Amniotic stem cell (primary cell): ENCODE data around the gene HMX1.

Source experiments
- DNase-seq: peaks from one replicate; lab custom pipeline; 2025; lab: John Stamatoyannopoulos, UW

The HMX1 gene

DNA sequence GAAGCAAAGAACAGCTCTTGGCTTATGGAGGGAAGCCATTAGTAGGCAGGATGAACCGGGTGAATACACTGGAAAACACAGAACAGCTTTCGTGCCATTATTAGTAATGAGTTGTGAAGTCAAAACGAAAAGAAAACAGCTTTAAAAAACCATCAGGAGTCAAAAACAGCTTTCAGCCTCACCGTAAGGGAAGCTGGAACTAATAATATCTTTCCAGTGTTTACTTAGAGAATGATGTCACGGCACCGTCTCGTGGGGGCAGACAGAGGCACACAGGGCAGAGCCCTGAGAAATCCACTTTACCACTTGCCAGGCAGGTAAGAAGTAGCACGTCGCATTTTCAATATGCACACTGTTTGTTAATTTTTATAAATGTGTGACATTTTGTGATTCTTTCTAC lies 37.9 kb upstream of the HMX1 start:
- no peak for DNase-seq

- DNase-seq: no peak
These were observed 36.7 kb upstream of the HMX1 start for GRCh38 chr4:8908206-8908893.

DNA sequence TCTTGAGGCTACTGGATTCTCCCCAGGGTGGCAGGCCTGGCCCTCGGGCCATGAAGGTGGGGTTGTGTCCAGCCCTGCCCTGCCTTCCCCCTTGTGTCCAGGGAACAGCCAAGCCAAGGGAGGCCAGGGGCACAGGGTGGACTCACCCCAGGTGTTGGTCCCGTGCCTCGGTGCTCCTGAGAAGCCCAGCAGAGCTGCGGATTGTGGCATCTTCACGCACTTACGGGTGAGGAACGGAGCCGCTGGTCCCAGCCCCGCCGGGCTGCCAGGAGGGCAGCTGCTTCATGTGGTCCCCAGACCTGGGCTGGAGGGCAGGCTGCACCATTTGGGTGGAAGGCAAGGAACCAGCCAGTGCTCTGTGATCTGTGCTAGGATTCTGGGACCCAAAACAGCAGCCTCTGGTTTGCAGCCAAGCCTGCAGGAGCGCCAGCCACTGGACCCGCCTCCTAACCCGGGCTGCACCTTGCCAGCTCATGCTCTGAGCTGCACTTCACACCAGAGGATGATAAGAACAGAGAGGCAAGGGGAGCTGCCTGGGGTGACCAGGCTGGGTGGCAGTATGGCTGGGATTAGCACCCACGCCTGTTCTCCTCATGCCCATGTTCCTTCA lies 36.1 kb upstream of the HMX1 start:
- DNase-seq: no peak

- no peak for DNase-seq
These were observed 35.5 kb upstream of the HMX1 start for GRCh38 chr4:8906991-8907595.

GRCh38 chr4:8906668-8906970 lies 35.0 kb upstream of the HMX1 start:
- no peak for DNase-seq

DNA sequence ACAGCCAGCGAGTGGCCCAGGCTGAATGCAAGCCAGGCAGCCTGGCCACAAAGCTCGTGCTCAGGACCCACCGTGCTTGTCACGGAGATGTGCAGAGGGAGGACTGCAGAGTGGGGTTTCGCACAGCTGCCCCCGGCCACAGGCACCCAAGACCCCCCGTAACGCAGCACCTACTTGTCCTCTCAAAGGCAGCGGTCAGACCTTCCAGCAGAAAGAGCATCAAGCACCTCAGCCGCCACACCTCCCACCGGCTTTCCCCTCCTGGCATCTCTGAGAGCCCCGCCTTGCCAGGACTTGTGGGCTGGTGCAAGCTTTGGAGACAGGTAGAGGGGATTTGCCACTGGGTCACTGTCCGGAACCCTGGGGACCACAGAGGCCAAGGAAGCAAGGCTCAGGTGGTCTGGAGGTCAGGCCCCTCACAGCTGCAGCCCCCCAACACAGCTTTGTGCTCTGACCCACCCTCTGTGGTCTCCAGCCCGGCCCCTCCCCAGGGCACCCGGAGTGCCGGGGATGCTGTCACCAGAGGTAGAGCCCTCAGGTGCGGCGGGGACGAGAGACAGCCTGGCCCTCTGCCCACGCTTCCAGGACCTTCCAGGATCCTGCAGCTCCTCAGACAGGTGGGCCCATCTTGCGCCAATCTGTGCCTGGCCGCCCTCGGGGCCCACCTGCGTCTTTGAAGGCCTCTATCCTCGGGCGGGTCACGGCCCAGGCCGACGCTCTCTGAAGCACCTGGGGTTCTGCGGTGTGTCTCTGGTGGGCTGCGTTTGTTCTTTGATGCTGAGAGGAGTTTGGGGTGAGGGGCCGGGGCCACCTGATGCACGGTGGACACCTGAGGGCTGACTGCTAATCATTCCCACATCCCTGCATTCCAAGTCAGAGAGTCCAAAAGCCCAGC lies 34.4 kb upstream of the HMX1 start:
- no peak for DNase-seq

- no peak for DNase-seq
These were observed 33.7 kb upstream of the HMX1 start for GRCh38 chr4:8905226-8905772.

DNA sequence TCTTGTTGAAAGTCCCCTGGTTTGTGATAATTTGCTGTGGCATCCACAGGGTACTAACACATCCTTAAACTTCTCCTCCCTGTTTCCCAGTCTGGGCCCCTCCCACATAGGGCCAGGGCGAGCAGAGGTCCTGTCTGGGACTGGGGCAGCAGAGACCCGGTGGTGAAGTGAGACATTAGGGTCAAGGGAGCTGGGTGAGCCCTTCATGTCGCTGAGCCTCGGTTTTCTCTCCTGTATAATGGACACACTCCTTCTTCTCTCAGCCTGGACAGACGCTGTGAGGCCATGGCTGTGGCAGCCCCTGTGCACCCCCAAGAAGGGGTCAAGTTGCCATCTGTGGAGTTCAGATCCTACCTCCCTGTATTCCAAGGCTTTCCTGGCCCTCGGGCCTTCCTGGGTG lies 33.0 kb upstream of the HMX1 start:
- no peak for DNase-seq

DNA sequence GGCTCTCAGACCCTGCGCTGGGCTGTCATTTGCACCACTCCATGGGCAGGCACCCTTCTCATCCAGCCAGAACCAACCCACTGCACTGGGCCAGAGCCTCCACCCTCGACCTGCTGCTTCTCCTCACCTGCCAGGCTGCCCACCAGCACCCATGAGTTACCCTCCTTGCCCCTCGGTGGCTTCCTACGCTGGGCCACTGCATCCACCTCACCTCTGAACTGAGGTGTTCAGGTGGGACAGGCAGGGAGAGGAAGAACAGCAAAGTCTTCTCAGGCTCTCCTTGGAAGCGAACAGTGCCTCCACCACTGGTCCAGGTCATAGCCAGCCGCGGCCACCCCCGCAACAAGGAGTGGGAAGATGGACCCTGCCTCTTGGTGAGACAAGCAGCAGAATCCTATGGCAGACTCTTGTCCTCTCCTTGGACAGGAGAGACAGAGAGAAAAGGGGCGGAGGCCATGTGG lies 32.4 kb upstream of the HMX1 start:
- DNase-seq: no peak

DNA sequence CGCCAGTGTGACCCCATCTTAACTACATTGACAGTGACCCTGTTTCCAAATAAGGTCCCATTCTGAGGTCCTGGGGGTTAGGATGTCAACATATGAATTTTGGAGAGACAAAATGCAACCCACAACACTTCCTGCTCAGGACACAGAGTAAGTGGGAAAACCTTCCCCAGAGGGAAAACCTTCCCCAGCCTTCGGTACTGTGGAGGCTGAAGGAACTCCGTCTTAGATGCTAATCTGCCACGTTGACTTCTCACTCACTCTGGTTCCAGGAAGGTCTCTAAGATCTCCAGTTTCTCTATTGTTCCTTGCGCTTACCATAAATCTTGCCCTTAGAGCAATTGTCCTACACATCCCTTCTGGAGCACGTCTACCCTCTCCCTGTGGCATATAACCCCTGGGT lies 29.7 kb upstream of the HMX1 start:
- DNase-seq: no peak

GRCh38 chr4:8900588-8900987 lies 28.9 kb upstream of the HMX1 start:
- DNase-seq: no peak

- DNase-seq: no peak
These were observed 26.8 kb upstream of the HMX1 start for GRCh38 chr4:8898419-8898818.

DNA sequence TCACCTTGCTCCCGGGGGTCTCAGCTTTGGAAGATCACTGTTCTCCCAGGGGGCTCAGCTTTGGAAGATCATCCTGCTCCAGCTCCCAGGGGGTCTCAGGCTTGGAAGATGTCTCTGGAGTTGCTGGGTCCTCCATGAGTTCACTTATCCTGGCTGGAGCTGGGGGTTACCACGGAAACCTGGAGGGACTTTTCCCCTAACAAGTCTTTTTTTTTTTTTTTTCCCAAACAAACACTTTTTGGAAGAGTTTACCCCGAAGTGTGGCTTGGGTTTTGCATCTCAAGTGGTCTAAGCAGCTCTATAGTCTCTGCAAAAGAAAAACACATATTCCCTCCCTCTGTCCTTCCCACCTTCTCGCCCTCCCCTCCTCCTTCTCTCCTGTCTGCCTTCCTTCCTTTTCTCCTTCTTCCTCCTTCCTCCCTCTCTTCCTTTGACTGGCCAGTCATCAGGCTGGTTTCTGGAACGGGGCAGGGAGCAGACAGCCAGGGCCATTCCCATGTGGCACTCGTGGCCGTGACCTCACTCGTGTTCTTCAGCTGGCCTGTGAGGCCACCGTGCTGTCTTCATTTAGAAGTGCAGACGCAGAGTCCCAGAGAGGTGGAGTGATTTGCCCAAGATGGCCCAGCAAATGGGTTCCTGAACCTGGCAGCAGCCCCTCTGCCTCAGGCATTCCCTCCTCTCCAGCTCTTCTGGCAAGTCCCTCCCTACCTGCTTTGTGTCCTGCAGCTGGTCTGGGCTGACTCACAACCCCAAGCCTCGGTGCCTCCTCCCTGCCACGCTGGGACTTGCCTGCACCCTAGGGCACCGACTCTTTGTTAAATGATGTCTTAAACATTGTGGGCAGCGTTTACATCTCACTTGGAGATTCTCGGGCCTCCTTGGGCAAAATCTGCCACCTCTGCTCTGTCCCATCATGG lies 25.9 kb upstream of the HMX1 start:
- no peak for DNase-seq

DNA sequence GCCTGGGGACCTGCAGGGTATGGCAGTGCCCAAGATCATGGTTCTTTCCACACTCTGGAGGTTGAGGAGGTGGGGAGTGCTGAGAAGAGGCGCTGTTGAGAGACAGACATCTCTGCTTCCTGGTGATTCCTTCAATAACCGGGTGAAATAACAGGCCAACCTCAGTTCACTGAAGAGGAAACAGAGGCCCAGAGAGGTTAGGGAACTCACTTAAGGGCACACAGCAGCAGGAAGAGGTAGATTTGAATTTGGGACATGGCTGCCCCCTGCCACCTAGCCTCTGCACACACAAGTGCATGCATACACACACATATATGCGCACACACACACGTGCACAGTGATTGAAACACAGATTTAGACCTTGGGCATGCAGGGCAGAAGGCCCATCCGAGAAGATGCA lies 24.9 kb upstream of the HMX1 start:
- DNase-seq: no peak

- no peak for DNase-seq
These were observed 24.4 kb upstream of the HMX1 start for GRCh38 chr4:8896071-8896470.

- DNase-seq: no peak
These were observed 23.7 kb upstream of the HMX1 start for GRCh38 chr4:8895295-8895694.

- no peak for DNase-seq
These were observed 22.8 kb upstream of the HMX1 start for GRCh38 chr4:8894424-8894816.

GRCh38 chr4:8893624-8894423 lies 22.2 kb upstream of the HMX1 start:
- no peak for DNase-seq

DNA sequence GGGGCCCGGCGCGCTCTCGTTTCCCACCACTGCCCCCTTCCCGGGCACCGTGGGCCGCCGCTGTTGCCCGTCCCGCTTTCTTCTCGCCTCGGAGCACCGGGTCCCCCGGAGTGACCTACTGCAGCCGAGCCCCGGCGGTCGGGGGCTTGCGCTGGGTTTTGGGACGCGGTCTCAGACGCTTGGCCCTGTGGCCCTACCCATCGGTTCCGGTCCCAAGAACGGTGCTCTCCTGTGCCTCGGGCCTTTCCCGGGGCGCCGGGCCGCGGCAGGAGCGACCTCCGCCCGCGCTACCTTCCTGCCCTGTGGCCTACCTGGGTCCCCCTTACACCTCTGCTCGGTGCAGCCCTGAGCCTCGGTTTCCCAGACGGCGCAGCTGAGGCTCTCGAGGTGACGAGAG lies 21.6 kb upstream of the HMX1 start:
- DNase-seq: no peak

- no peak for DNase-seq
These were observed 21.1 kb upstream of the HMX1 start for GRCh38 chr4:8892556-8893226.
